ENCODE measurements around the gene EMP1.

Gene EMP1

GRCh38 chr12:13196130-13196921, at the start of gene EMP1:
EMP1 (plus strand) TSS chr12:13196726; CDS start chr12:13211511, 14,785 bp downstream.
- peak; percentile 45 for DNase-seq

GRCh38 chr12:13147688-13148484, 48.6 kb upstream of the EMP1 start:
- DNase-seq: no peak

- no peak for DNase-seq
Measured at GRCh38 chr12:13148485-13148847, 48.1 kb upstream of the EMP1 start.

- DNase-seq: no peak
Measured at GRCh38 chr12:13149411-13149810, 47.1 kb upstream of the EMP1 start.

GRCh38 chr12:13152281-13152680, 44.2 kb upstream of the EMP1 start:
- DNase-seq: no peak

GRCh38 chr12:13152756-13153155, 43.8 kb upstream of the EMP1 start:
- DNase-seq: no peak

- no peak for DNase-seq
Measured at GRCh38 chr12:13153180-13153579, 43.3 kb upstream of the EMP1 start.

GRCh38 chr12:13154027-13154538, 42.4 kb upstream of the EMP1 start:
- DNase-seq: no peak

GRCh38 chr12:13154831-13155230, 41.7 kb upstream of the EMP1 start:
- no peak for DNase-seq

- no peak for DNase-seq
Measured at GRCh38 chr12:13156277-13156676, 40.2 kb upstream of the EMP1 start.

- DNase-seq: no peak
Measured at GRCh38 chr12:13161172-13161571, 35.4 kb upstream of the EMP1 start.

- DNase-seq: no peak
Measured at GRCh38 chr12:13162904-13163303, 33.6 kb upstream of the EMP1 start.

- no peak for DNase-seq
Measured at GRCh38 chr12:13163868-13164635, 32.5 kb upstream of the EMP1 start.

GRCh38 chr12:13164921-13165616, 31.5 kb upstream of the EMP1 start:
- no peak for DNase-seq

GRCh38 chr12:13165617-13166041, 30.9 kb upstream of the EMP1 start:
- peak; percentile 28 for DNase-seq

GRCh38 chr12:13167226-13167625, 29.3 kb upstream of the EMP1 start:
- no peak for DNase-seq

- no peak for DNase-seq
Measured at GRCh38 chr12:13167906-13168305, 28.6 kb upstream of the EMP1 start.

- DNase-seq: no peak
Measured at GRCh38 chr12:13169272-13169671, 27.3 kb upstream of the EMP1 start.

- DNase-seq: no peak
Measured at GRCh38 chr12:13170892-13171490, 25.5 kb upstream of the EMP1 start.

- DNase-seq: no peak
Measured at GRCh38 chr12:13171921-13172859, 24.3 kb upstream of the EMP1 start.
